Breast epithelium (tissue), 3 donors: Measurements from ENCODE around the gene DDIT3.

ENCODE experiments used
- POLR2A ChIP-seq: fragments of 450-650 bp; IDR thresholded peaks from one replicate; pipeline ENCODE4 v1.6.1; 2016; ENCODE audit warnings: antibody characterized with exemption, mild to moderate bottlenecking, moderate library complexity
- POLR2AphosphoS5 ChIP-seq, 3 donors: sonication (generic); formaldehyde crosslinking; IDR thresholded peaks; one replicate each; pipeline ENCODE4 v1.6.1; 2017; ENCODE audit warnings: antibody characterized with exemption in 3 of 3
- TF ChIP-seq, protein P1 (sequence below), 3 donors: fragments of 450-650 bp; IDR thresholded peaks; one replicate each; pipeline ENCODE4 v1.5.1; 2016 to 2017; ENCODE audit warnings: antibody characterized with exemption in 3 of 3, mild to moderate bottlenecking in 3 of 3, moderate library complexity in 3 of 3

GRCh38 chr12:57563358-57563757 lies 43.0 kb upstream of the DDIT3 start:
- no peak for TF ChIP-seq POLR2A
- TF ChIP-seq, protein P1, sequence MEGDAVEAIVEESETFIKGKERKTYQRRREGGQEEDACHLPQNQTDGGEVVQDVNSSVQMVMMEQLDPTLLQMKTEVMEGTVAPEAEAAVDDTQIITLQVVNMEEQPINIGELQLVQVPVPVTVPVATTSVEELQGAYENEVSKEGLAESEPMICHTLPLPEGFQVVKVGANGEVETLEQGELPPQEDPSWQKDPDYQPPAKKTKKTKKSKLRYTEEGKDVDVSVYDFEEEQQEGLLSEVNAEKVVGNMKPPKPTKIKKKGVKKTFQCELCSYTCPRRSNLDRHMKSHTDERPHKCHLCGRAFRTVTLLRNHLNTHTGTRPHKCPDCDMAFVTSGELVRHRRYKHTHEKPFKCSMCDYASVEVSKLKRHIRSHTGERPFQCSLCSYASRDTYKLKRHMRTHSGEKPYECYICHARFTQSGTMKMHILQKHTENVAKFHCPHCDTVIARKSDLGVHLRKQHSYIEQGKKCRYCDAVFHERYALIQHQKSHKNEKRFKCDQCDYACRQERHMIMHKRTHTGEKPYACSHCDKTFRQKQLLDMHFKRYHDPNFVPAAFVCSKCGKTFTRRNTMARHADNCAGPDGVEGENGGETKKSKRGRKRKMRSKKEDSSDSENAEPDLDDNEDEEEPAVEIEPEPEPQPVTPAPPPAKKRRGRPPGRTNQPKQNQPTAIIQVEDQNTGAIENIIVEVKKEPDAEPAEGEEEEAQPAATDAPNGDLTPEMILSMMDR (IDR thresholded peaks at IDR 0.05), result no peak
- no peak for TF ChIP-seq POLR2AphosphoS5 (IDR thresholded peaks at IDR 0.05)
